Measurements from ENCODE around the gene C7orf57. TPM values are rescaled to one million over a fixed set of nuclear protein-coding genes. Genes with fewer than 3 reads are reported as not detected.

C7orf57 gene
- polyA plus RNA-seq, 3 donors: 0.05 TPM; not detected in 2

DNA sequence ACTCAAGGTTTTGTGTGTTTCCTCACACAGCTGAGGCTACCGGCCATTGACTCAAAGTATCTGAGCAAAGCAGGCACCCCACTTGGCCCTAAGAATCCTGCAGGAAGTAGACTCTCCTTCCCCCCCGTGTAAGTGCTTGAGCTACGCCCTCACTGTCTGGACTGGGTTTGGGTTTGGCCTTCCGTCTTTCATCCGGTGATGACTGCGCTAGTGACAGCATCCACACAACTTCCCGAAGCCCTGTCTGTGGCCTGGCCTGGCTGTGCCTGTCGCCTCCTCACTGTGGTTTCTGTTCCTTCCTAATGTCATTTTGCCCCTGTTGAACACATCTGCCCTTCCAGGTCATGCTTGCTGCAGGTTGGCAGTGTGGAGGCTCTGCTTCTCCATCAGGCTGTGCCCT lies 14.5 kb downstream of the C7orf57 start:
- Mint-ChIP-seq H3K9me3 (peaks cover 0 to 3% (median 1%) of the 10 kb centered on the region in 7 donors), H3K4me1 (peaks cover 16% of the 10 kb centered on the region), H3K4me3 (no peak overlapping the region), H3K27ac (peak overlapping the region in 4 of 7 donors; percentile 4 to 80 (median 59)), H3K27me3 (ENCODE audit: low read depth in 3 of 3) (peaks cover 12 to 14% (median 12%) of the 10 kb centered on the region in 3 donors), H3K36me3 (no peaks in the 10 kb centered on the region)
- Histone ChIP-seq H2AFZ (ENCODE audit: insufficient read depth, low read depth, low read length, poor library complexity, severe bottlenecking) (peak overlapping the region; percentile 6), H3K4me2 (replicated peaks; ENCODE audit: extremely low read depth, low read length, poor library complexity, severe bottlenecking) (no peak overlapping the region), H3K36me3 (replicated peaks in 1 of 2; ENCODE audit: control insufficient read depth in 1 of 2, insufficient read depth in 2 of 2, low read length in 2 of 2) (no peaks in the 10 kb centered on the region), H3K4me1 (ENCODE audit: control insufficient read depth in 1 of 2, insufficient read depth in 2 of 2, low read length in 2 of 2) (peaks cover 0 to 6% of the 10 kb centered on the region in 2 donors), H3K4me3 (replicated peaks in 1 of 3; ENCODE audit: low read depth in 2 of 3, low read length in 3 of 3) (no peak overlapping the region), H3K79me2 (ENCODE audit: insufficient read depth, low read length) (no peaks in the 10 kb centered on the region), H3K27ac (ENCODE audit: low read depth in 1 of 2, low read length in 2 of 2) (peak overlapping the region in 1 of 2 donors; percentile 23), H3K9me3 (replicated peaks in 1 of 2; ENCODE audit: control insufficient read depth in 1 of 2, insufficient read depth in 1 of 2, low read length in 2 of 2) (no peaks in the 10 kb centered on the region), H3K9ac (ENCODE audit: insufficient read depth, low read length, poor library complexity, severe bottlenecking) (no peak overlapping the region), H4K20me1 (ENCODE audit: insufficient read depth, low read length) (no peaks in the 10 kb centered on the region), H3K27me3 (ENCODE audit: control insufficient read depth in 2 of 2, insufficient read depth in 2 of 2, low read length in 2 of 2) (no peaks in the 10 kb centered on the region)
- WGBS (ENCODE audit: insufficient coverage): 65% methylated on average over 8 of the region's 8 CpGs
- no peak for TF ChIP-seq CTCF (IDR thresholded peaks at IDR 0.05)
- DNase-seq: peak; percentile 46 to 67 (median 65)
- intact Hi-C loops (cut with micrococcal nuclease): no loop called here

DNA sequence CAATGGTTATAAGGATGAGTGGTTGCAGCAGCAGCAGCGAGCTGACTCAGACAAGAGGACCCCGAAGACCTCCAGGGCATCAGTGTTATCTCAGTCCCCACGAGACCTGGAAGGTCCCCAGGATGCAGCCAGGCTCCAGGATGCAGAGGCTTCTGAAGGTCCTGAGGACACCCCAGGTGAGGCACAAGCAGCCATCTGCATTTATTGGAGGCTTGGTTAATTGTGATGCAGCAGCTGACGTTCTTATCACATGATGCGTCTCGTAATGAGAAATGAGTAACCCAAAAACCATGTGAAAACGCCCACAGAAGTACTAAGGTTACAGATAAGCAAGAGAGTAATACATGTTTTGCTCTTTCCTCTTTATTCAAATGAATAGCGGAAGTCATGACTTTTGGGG lies 17.4 kb downstream of the C7orf57 start:
- Histone ChIP-seq H3K4me2 (replicated peaks; ENCODE audit: extremely low read depth, low read length, poor library complexity, severe bottlenecking) (no peak overlapping the region), H4K20me1 (ENCODE audit: insufficient read depth, low read length) (no peaks in the 10 kb centered on the region), H3K79me2 (ENCODE audit: insufficient read depth, low read length) (no peaks in the 10 kb centered on the region), H3K9ac (ENCODE audit: insufficient read depth, low read length, poor library complexity, severe bottlenecking) (no peak overlapping the region), H3K27me3 (ENCODE audit: control insufficient read depth in 2 of 2, insufficient read depth in 2 of 2, low read length in 2 of 2) (no peaks in the 10 kb centered on the region), H3K27ac (ENCODE audit: low read depth in 1 of 2, low read length in 2 of 2) (no peak overlapping the region), H3K36me3 (replicated peaks in 1 of 2; ENCODE audit: control insufficient read depth in 1 of 2, insufficient read depth in 2 of 2, low read length in 2 of 2) (no peaks in the 10 kb centered on the region), H3K4me1 (ENCODE audit: control insufficient read depth in 1 of 2, insufficient read depth in 2 of 2, low read length in 2 of 2) (peaks cover 0 to 6% of the 10 kb centered on the region in 2 donors), H3K4me3 (replicated peaks in 1 of 3; ENCODE audit: low read depth in 2 of 3, low read length in 3 of 3) (no peak overlapping the region), H3K9me3 (replicated peaks in 1 of 2; ENCODE audit: control insufficient read depth in 1 of 2, insufficient read depth in 1 of 2, low read length in 2 of 2) (no peaks in the 10 kb centered on the region), H2AFZ (ENCODE audit: insufficient read depth, low read depth, low read length, poor library complexity, severe bottlenecking) (no peak overlapping the region)
- no peak for DNase-seq
- H3K4me1 Mint-ChIP-seq: peaks cover 9% of the 10 kb centered on the region
- intact Hi-C loops (cut with micrococcal nuclease): no loop called here
- no peak overlapping the region for H3K27ac Mint-ChIP-seq
- H3K4me3 Mint-ChIP-seq: no peak overlapping the region
- peaks cover 0 to 2% of the 10 kb centered on the region in 2 donors for H3K36me3 Mint-ChIP-seq
- WGBS (ENCODE audit: insufficient coverage): 94% methylated on average over 3 of the region's 8 CpGs
- no peak for TF ChIP-seq CTCF (IDR thresholded peaks at IDR 0.05)
- peaks cover 6 to 13% (median 10%) of the 10 kb centered on the region in 7 donors for H3K9me3 Mint-ChIP-seq
- H3K27me3 Mint-ChIP-seq (ENCODE audit: low read depth in 3 of 3): peaks cover 2 to 8% (median 4%) of the 10 kb centered on the region in 3 donors
